GM18505 (cell line): ENCODE data around the gene C15orf39.

Experiments used
- ATAC-seq: cut with Tn5 transposase; IDR thresholded peaks from one replicate; pipeline ENCODE4 v1.9.1; 2021; ENCODE audit not compliant: unreplicated experiment
- POLR2A ChIP-seq: IDR thresholded peaks from 4 replicates; pipeline ENCODE4 v1.6.1; 2011; ENCODE audit warnings: borderline replicate concordance; ENCODE audit not compliant: insufficient read depth, insufficient read length; ENCODE audit errors: extremely low read depth

Gene C15orf39

DNA sequence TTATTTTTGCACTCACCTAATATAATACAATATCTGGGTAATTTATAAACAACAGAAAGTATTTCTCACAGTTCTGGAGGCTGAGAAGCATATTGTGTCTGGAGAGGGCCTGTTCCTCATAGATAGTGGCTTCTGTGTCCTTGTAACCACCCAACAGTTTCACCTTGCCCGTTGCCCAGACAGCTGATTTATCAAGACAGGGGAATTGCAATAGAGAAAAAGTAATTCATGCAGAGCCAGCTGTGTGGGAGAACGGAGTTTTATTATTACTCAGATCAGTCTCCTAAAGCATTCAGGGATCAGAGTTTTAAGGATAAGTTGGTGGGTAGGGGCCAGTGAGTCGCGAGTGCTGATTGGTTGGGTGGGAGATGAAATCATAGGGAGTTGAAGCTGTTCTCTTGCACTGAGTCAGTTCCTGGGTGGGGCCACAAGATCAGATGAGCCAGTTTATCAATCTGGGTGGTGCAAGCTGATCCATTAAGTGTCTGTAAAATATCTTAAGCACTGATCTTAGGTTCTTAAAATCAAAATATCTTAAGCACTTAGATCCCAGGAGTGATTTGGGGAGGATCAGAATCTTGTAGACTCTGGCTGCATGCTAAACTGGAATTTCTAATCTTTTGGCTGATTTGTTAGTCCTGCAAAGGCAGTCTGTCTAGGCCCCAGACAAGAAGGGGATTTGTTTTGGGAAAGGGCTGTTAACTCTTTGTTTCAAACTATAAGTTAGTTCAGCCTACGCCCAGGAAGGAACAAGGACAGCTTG lies 33.9 kb upstream of the C15orf39 start:
- ATAC-seq, result no peak
- no peak for TF ChIP-seq POLR2A

DNA sequence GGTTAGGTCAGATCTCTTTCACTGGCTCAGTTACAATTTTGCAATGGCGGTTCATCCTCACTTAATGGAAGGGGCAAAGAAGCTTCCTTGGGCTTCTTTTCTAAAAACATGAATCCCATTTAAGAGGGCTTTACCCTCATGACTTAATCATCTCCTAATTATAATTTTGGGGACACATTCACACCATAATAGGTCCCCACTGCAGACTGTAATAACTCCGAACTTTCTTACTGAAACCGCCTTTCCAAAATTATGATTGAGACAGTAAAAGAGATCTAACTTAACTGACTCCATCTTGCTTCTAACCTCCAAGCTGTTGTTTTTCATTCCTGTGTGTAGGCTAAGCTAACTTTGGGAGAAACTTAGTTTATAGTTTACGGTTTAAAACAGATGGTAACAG lies 33.3 kb upstream of the C15orf39 start:
- no peak for ATAC-seq
- TF ChIP-seq POLR2A, result no peak

DNA sequence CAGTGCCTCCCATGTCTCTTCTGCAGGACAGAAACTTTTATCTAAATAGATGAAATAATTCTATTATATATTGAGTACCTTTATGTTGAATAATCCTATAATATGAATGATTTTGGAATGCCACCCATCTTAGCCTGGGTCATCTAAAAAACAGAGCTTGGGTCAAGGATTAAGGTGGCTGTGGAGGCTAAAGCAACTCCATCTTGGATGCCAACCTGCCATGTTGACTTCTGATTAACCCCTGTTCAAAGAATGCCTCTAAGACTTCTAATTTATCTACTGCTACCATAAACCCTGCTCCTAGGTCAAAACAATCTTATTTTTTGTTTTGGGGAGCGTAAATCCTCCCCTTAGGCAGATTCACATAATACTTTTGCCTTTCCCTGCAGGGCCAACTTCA lies 31.5 kb upstream of the C15orf39 start:
- ATAC-seq, result no peak
- TF ChIP-seq POLR2A, result no peak

DNA sequence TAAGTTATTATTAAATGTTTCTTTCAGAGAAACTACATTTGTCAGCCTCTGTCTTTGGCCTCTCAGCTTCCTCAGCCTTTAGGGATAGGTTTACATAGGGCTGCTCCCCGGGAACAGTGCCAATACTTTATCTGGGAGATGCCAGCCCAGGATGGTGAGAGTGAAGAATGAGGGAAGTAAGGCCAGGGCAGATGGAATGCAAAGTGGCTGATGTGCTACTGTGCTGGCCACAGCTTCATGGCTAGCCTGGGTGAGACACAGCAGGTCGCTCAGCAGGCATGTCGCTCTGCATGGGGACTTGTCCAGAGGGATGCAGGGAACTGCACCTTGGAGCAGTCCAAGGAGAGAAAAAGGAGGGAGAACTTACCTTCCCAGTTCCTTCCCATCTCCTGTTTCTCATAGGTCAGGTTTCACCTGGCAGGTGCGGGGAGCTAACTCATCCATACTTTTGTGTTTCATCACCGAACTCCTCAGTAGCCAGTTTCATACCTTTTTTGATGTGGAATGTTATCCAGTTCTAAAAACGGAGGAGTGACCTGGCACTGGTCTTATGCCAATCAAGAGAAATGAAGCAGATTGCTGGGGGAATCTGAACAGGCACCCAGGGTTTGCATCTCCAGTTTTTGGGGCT lies 30.9 kb upstream of the C15orf39 start:
- ATAC-seq, result no peak

DNA sequence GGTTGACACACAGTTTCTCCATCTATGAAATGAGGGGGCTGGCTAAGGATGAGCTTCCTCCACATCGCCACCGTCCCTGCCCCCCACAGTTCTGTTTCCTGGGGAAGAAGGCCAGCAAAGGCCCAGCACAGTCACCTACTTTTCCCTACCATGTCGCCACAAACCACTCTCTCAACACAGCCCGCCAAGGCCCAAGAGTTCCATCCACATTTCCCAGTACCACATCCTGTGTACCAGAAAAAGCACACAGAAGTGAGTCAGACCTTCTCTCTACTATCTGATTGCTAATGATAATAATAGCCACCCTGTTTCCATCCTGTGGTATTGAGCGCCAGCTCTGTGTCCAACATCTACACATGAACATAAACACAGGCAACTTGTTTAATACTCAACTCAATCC lies 30.3 kb upstream of the C15orf39 start:
- no peak for TF ChIP-seq POLR2A
- ATAC-seq, result no peak

More for the DNA sequence above, 30.9 kb upstream of the C15orf39 start:
- TF ChIP-seq POLR2A, result no peak

DNA sequence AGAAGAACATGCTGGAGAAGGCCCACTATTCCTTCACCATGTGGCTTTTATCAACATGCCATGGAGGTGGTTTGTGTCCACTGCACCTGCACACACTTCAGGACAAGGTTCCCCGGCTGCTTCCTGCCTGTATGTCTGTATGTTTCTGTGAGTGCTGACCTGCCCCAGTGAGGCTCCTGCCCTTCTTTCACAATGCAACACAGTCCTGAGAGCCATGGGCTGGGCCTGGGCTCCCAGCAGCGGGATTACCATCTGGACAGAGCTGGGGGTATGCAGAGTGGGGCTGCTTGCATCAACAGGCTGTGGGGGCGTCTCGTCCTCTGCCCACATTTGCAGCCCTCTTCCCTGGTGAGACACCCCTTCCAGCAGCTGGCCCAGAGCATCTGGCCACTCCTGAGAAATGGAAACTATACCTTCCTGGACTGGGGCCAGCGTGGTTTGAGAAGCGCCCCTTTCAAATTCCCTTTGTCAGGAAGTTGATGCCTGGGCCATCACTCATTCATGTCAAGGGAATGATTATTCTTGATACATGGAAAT lies 29.3 kb upstream of the C15orf39 start:
- no peak for ATAC-seq
- no peak for TF ChIP-seq POLR2A

DNA sequence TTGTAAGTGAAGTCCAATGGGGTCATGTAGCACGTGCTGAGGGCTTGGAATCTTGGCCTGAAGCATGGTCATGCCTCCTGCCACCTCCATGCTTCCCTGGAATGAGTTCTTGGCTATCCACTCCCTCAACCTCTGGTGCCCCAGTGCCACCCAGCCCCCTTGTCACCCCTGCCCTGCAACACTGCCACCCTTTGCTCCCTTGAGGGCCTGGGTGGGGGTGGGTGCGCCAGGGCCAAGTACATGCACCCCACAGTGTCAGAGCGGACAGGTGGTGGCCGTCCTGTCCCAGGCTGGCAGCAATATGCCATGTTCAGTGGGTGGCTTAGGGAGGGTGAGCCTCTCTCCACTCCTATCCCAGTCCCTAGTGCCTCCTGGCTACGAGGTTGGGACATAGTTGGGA lies 27.6 kb upstream of the C15orf39 start:
- ATAC-seq, result no peak
- TF ChIP-seq POLR2A, result no peak

DNA sequence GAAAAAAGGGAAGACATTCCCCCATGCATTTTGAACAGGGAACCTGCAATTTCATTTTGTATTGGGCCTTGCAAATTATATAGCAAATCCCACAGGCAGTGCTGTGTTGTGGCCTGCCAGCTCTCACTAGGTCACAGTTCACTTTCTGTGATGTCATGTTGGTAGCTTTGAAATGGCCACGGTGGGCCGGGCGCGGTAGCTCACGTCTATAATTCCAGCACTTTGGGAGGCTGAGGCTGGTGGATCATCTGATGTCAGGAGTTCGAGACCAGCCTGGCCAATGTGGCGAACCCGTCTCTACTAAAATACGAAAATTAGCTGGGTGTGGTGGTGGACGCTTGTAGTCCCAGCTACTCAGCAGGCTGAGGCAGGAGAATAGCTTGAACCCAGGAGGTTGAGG lies 27.0 kb upstream of the C15orf39 start:
- TF ChIP-seq POLR2A, result no peak
- no peak for ATAC-seq

DNA sequence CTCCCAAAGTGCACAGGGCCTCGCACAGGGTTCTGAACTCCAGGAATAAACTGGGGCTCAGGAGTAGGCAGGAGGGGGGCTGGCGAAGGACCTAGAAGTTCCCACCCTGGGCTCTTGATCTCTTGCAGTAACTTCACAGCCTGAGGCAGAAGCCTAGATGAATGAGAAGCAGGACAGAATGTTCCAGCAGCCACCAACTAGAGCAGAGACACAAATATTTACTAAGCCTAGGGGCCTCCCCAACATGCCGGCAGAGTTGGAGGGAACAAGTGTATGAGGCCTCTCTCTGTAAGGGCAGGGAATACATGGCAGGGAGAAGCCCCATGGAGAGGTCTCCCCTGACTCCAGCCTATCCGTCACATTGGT lies 25.3 kb upstream of the C15orf39 start:
- no peak for TF ChIP-seq POLR2A
- no peak for ATAC-seq

DNA sequence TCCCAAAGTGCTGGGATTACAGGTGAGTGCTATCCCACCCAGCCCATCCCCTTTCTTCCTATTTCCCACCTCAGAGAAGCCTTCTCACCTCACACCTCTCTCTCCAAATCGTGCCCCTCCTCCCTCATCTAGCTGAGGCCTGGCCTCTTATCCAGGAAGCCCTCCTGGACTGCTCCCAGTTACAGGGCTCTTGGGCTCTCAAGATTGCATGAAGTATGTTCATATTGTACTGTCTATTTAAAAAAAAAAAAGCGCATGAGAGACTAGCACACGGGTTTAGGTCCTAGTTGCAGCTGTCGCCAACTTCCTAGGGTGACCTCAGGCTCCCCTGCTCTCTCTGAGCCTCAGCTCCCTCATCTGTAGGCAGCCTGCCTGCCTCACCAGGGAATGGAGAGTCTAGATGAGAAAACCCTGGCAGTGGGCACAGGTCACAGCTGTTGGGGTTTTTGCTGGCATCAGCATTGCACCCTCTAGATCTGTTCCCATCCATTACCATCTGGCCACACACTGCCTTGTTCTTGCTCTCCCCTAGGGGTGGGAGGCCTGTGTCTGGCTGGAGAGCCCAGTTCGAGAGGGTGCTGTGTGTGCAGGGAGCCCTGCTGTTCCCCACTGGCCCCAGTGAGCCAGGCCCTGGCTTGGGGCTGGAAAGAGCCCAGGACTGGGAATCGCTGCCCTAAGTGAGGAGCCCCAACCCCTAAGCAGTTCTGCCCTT lies 24.2 kb upstream of the C15orf39 start:
- no peak for TF ChIP-seq POLR2A
- no peak for ATAC-seq

DNA sequence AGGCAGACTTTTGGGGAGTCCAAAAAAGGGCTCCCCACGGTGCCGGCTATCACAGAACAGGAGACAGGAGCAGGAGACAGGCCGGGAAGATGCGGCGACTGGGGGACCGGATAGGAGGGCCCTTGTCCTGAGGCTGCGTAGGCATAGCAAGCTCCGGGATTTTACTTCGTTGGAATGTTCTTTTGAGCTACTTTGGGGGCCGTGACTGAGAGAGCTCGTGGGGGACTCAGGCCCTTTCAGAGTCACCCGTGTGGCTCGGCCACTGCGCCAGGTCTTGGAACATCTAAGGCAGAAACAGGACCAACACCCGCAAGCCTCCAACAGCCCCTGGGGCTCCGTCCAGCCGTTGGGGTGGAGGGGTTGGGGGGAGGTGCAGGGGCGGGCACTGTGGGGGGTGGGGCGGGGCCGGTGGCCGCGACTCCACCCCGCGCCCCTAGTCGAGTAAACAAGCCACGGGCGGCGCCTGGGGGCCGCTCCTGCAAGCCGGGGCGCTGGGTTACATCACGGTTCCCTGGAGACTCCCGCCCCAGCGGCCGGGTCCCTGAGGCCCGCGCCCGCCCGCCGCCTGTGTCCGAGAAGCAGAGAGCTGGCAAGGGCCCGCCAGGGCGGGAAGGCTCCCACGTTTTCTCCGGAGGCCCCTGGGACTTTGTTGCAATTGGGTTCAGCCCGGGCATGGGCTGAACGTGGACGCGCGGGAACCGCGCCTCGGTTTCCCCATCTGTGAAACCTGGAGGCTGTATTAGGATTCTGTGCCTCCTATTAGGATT lies 23.3 kb upstream of the C15orf39 start:
- ATAC-seq, result no peak

DNA sequence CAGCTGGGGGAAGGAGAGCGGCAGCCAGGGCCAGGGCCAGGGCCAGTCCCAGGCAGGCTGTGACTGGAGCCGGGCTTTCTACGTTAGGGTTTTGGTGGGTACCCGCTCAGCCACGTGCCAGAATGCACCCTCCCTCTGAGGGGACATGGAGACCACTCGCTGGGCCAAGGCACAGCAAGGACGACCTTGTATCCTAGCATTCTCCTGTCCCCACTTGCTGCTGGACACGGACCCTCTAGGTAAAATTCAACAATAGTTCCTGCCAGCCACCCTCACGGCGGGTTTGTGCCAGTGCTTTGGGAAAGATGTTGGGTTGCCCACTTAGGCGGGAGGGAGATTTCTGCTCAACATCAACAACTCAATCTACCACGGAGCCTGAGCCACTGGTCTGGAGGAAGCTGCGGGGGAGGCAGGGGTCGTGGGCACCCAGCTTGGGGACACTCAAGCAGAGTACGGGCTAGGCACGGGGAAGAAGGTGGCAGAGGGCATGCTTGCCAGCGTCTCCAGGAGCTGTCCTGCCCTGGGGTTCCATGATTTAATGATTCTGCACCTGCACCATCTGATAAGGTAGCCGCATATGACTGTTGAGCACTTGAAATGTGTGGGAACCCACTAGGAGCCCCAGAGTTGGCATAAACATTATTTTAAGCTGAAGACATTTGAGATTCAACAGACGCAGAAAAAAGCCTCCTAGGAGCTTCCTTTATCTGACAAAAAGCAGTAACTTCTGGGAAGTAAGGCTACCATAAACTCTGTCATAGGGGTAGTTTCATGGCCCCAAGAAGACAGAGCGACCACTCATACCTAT lies 22.5 kb upstream of the C15orf39 start:
- no peak for ATAC-seq
- TF ChIP-seq POLR2A, result no peak

More for the DNA sequence above, 23.3 kb upstream of the C15orf39 start:
- TF ChIP-seq POLR2A, result no peak
